Measurements from ENCODE around the gene TAF11L7.
"Not testable (repeated sequence)": the region's sequence is repeated elsewhere in the genome, so short reads cannot be mapped to it uniquely, and the experiment has no call there.

DNA sequence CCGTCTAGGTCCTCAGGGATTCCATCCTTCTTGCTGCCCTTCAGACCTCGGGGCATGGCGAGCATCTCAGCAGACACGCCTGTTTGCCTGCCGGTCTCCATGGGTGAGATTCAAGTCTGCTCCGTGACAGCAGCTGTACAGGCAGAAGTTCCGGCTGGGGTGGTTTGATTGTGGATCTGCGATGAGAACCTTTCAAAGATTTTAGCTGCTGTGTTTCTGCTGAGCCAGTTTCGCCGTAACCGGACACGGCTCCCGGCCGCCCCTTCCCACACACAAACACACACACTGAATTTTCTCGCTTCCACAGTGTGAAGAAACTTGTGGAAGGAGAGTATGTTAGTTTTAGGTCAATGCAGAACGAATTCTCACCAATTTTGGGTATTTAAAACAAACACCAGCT is at the start of gene TAF11L7:
- TF ChIP-seq, protein P1, sequence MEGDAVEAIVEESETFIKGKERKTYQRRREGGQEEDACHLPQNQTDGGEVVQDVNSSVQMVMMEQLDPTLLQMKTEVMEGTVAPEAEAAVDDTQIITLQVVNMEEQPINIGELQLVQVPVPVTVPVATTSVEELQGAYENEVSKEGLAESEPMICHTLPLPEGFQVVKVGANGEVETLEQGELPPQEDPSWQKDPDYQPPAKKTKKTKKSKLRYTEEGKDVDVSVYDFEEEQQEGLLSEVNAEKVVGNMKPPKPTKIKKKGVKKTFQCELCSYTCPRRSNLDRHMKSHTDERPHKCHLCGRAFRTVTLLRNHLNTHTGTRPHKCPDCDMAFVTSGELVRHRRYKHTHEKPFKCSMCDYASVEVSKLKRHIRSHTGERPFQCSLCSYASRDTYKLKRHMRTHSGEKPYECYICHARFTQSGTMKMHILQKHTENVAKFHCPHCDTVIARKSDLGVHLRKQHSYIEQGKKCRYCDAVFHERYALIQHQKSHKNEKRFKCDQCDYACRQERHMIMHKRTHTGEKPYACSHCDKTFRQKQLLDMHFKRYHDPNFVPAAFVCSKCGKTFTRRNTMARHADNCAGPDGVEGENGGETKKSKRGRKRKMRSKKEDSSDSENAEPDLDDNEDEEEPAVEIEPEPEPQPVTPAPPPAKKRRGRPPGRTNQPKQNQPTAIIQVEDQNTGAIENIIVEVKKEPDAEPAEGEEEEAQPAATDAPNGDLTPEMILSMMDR (IDR thresholded peaks at IDR 0.05), result not testable (repeated sequence)
- not testable (repeated sequence) for TF ChIP-seq EZH2phosphoT487, EZH2 (IDR thresholded peaks at IDR 0.05)

Measured in neural progenitor cell (in vitro differentiated cells).